Neural progenitor cell (in vitro differentiated cells): ENCODE measurements around the gene WDR37. TPM values are rescaled to one million over a fixed set of nuclear protein-coding genes. Genes with fewer than 3 reads are reported as not detected.
"Not testable (repeated sequence)": the region's sequence is repeated elsewhere in the genome, so short reads cannot be mapped to it uniquely, and the experiment has no call there.

Source experiments
- DNase-seq: peaks from one replicate; pipeline ENCODE4 v3.0.0-alpha.2; 2016; ENCODE audit warnings: low spot score
- H2AFZ ChIP-seq: fragments of 200-600 bp; sonication (generic); replicated peaks from 2 replicates; pipeline ENCODE4 v1.6.1; 2016; ENCODE audit warnings: antibody characterized with exemption
- H3F3A ChIP-seq: fragments of 200-600 bp; sonication (generic); 2 replicates; pipeline ENCODE4 v1.6.1; 2016; ENCODE audit warnings: antibody characterized with exemption, low read depth
- H3K27ac ChIP-seq: fragments of 200-600 bp; sonication (generic); 2 replicates; pipeline ENCODE4 v1.5.1; 2016; ENCODE audit warnings: mild to moderate bottlenecking
- H3K27me3 ChIP-seq: fragments of 200-600 bp; sonication (generic); 2 replicates; pipeline ENCODE4 v1.6.1; 2016; ENCODE audit warnings: mild to moderate bottlenecking, moderate library complexity
- H3K36me3 ChIP-seq: fragments of 200-600 bp; sonication (generic); 2 replicates; pipeline ENCODE4 v1.5.1; 2016
- H3K4me1 ChIP-seq: fragments of 200-600 bp; sonication (generic); 2 replicates; pipeline ENCODE4 v1.6.1; 2016; ENCODE audit warnings: mixed run types
- H3K4me2 ChIP-seq: fragments of 200-600 bp; sonication (generic); 2 replicates; pipeline ENCODE4 v1.6.1; 2016
- H3K4me3 ChIP-seq: fragments of 200-600 bp; sonication (generic); 2 replicates; pipeline ENCODE4 v1.5.1; 2016
- H3K79me2 ChIP-seq: fragments of 200-600 bp; sonication (generic); 2 replicates; pipeline ENCODE4 v1.6.1; 2016; ENCODE audit warnings: low read depth
- H3K9ac ChIP-seq: fragments of 200-600 bp; sonication (generic); 2 replicates; pipeline ENCODE4 v1.6.1; 2016
- H3K9me3 ChIP-seq: fragments of 200-600 bp; sonication (generic); 2 replicates; pipeline ENCODE4 v1.5.1; 2016; ENCODE audit warnings: low read depth
- H4K20me1 ChIP-seq: fragments of 200-600 bp; sonication (generic); 2 replicates; pipeline ENCODE4 v1.6.1; 2016; ENCODE audit warnings: low read depth
- H3K27ac Mint-ChIP-seq: 3 replicates; pipeline ENCODE4 v1.8.0; 2021; ENCODE audit warnings: mixed read lengths
- H3K27me3 Mint-ChIP-seq: 2 replicates; pipeline ENCODE4 v1.8.0; 2022; ENCODE audit warnings: low read depth, mild to moderate bottlenecking, inconsistent platforms, moderate library complexity, mixed read lengths; ENCODE audit not compliant: insufficient read depth
- H3K36me3 Mint-ChIP-seq: 3 replicates; pipeline ENCODE4 v1.8.0; 2021; ENCODE audit warnings: mixed read lengths
- H3K4me1 Mint-ChIP-seq: 3 replicates; pipeline ENCODE4 v1.8.0; 2021; ENCODE audit warnings: mixed read lengths
- H3K4me3 Mint-ChIP-seq: 3 replicates; pipeline ENCODE4 v1.8.0; 2021; ENCODE audit warnings: mild to moderate bottlenecking, moderate library complexity, mixed read lengths
- H3K9me3 Mint-ChIP-seq: 3 replicates; pipeline ENCODE4 v1.8.0; 2020; ENCODE audit warnings: mixed read lengths
- CTCF ChIP-seq: fragments of 200-600 bp; sonication (generic); IDR thresholded peaks from 2 replicates; pipeline ENCODE4 v1.5.1; 2017; ENCODE audit warnings: antibody characterized with exemption, mild to moderate bottlenecking
- EZH2 ChIP-seq: fragments of 200-600 bp; sonication (generic); IDR thresholded peaks from 2 replicates; pipeline ENCODE4 v1.6.1; 2017; ENCODE audit warnings: antibody characterized with exemption, mild to moderate bottlenecking, moderate library complexity
- EZH2phosphoT487 ChIP-seq: fragments of 200-600 bp; sonication (generic); IDR thresholded peaks from 2 replicates; pipeline ENCODE4 v1.6.1; 2017; ENCODE audit warnings: antibody characterized with exemption
- total RNA-seq: library from RNA; depleted of rRNA; stranded (reverse); fragments of >200 nt; gene quantifications from 2 replicates; pipeline ENCODE4 v1.2.3, GENCODE V29; 2015; ENCODE audit warnings: low replicate concordance

Gene WDR37
- total RNA-seq, 1 donor from 2014 or later, result 14.7 TPM

DNA sequence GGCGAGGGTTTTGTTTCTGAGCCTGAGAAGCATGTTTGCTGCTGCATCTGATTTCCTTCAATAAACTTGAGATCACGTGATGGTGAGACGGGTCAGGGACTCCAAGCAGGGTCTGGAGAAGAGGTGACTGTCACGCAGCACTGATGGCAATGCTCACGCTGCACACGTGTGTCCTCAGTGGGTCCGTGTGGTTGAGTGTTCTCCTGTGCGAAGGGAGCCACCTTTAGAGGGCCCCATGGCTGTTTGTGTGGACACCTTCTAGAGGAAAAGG is 100.4 kb downstream of the WDR37 start:
- Histone ChIP-seq H3K9ac (no peak overlapping the region), H3K4me1 (peaks cover 8% of the 10 kb centered on the region), H3K36me3 (no peaks in the 10 kb centered on the region), H3K9me3 (no peaks in the 10 kb centered on the region), H2AFZ (no peak overlapping the region), H4K20me1 (no peaks in the 10 kb centered on the region), H3F3A (no peaks in the 10 kb centered on the region), H3K79me2 (no peaks in the 10 kb centered on the region), H3K4me2 (no peak overlapping the region), H3K27ac (no peak overlapping the region), H3K27me3 (no peaks in the 10 kb centered on the region), H3K4me3 (no peak overlapping the region)
- Mint-ChIP-seq H3K9me3 (no peaks in the 10 kb centered on the region), H3K27me3 (peaks cover 6% of the 10 kb centered on the region), H3K27ac (peak overlapping the region; percentile 42), H3K4me1 (peaks cover 21% of the 10 kb centered on the region), H3K4me3 (no peak overlapping the region), H3K36me3 (no peaks in the 10 kb centered on the region)
- no peak for TF ChIP-seq CTCF
- TF ChIP-seq EZH2phosphoT487, result no peak
- TF ChIP-seq EZH2, result no peak
- no peak for DNase-seq

GRCh38 chr10:1156921-1157614 is 100.9 kb downstream of the WDR37 start:
- no peaks in the 10 kb centered on the region for H3K36me3 Mint-ChIP-seq
- Histone ChIP-seq H3K4me3 (no peak overlapping the region), H2AFZ (no peak overlapping the region), H3K4me1 (peaks cover 8% of the 10 kb centered on the region), H3K36me3 (no peaks in the 10 kb centered on the region), H3K27me3 (no peaks in the 10 kb centered on the region), H3K4me2 (no peak overlapping the region), H4K20me1 (no peaks in the 10 kb centered on the region), H3K79me2 (no peaks in the 10 kb centered on the region), H3K27ac (no peak overlapping the region), H3K9me3 (no peaks in the 10 kb centered on the region), H3K9ac (no peak overlapping the region), H3F3A (no peaks in the 10 kb centered on the region)
- peak overlapping the region; percentile 50 for H3K27ac Mint-ChIP-seq
- no peak for DNase-seq
- no peak for TF ChIP-seq EZH2
- peaks cover 26% of the 10 kb centered on the region for H3K4me1 Mint-ChIP-seq
- peak overlapping the region; percentile 10 for H3K4me3 Mint-ChIP-seq
- H3K27me3 Mint-ChIP-seq, result peaks cover 4% of the 10 kb centered on the region
- no peaks in the 10 kb centered on the region for H3K9me3 Mint-ChIP-seq

- H3K4me1 Mint-ChIP-seq, result peaks cover 26% of the 10 kb centered on the region
- no peak overlapping the region for H3K4me3 Mint-ChIP-seq
- Histone ChIP-seq H3K4me1 (peaks cover 8% of the 10 kb centered on the region), H2AFZ (no peak overlapping the region), H3K79me2 (no peaks in the 10 kb centered on the region), H3F3A (no peaks in the 10 kb centered on the region), H3K4me2 (no peak overlapping the region), H4K20me1 (no peaks in the 10 kb centered on the region), H3K4me3 (no peak overlapping the region), H3K27me3 (no peaks in the 10 kb centered on the region), H3K9me3 (no peaks in the 10 kb centered on the region), H3K36me3 (no peaks in the 10 kb centered on the region), H3K9ac (no peak overlapping the region), H3K27ac (no peak overlapping the region)
- peaks cover 4% of the 10 kb centered on the region for H3K27me3 Mint-ChIP-seq
- H3K27ac Mint-ChIP-seq, result peak overlapping the region; percentile 50
- DNase-seq, result no peak
- TF ChIP-seq CTCF (no peak), EZH2 (no peak), EZH2phosphoT487 (no peak)
- H3K36me3 Mint-ChIP-seq, result no peaks in the 10 kb centered on the region
- no peaks in the 10 kb centered on the region for H3K9me3 Mint-ChIP-seq
Measured at GRCh38 chr10:1157615-1157933, 101.4 kb downstream of the WDR37 start.

- Mint-ChIP-seq H3K27ac (no peak overlapping the region), H3K4me1 (peaks cover 26% of the 10 kb centered on the region), H3K9me3 (no peaks in the 10 kb centered on the region), H3K27me3 (peaks cover 4% of the 10 kb centered on the region), H3K4me3 (no peak overlapping the region), H3K36me3 (no peaks in the 10 kb centered on the region)
- no peaks in the 10 kb centered on the region for H3K79me2 ChIP-seq
- no peak overlapping the region for H3K4me2 ChIP-seq
- peaks cover 8% of the 10 kb centered on the region for H3K4me1 ChIP-seq
- H3K4me3 ChIP-seq, result no peak overlapping the region
- H2AFZ ChIP-seq, result no peak overlapping the region
- DNase-seq, result no peak
- H3K36me3 ChIP-seq, result no peaks in the 10 kb centered on the region
- no peaks in the 10 kb centered on the region for H3F3A ChIP-seq
- no peak overlapping the region for H3K27ac ChIP-seq
- H4K20me1 ChIP-seq, result no peaks in the 10 kb centered on the region
- TF ChIP-seq EZH2phosphoT487, result no peak
- TF ChIP-seq EZH2, result no peak
- TF ChIP-seq CTCF, result no peak
- H3K27me3 ChIP-seq, result no peaks in the 10 kb centered on the region
- H3K9ac ChIP-seq, result no peak overlapping the region
- H3K9me3 ChIP-seq, result no peaks in the 10 kb centered on the region
Measured at GRCh38 chr10:1158066-1158465, 101.9 kb downstream of the WDR37 start.

DNA sequence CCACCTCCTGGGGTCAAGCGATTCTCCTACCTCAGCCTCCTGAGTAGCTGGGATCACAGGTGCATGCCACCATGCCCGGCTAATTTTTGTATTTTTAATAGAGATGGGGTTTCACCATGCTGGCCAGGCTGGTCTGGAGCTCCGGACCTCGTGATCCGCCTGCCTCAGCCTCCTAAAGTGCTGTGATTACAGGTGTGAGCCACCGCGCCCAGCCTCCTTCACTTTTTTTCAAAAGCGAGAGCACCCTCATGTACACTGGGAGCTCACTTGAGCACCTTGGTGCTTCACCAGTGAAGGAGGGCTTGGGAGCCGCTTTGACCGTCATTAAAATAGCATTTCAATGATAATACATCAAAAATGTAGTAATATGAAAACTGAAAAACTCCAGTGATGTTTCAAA is 102.4 kb downstream of the WDR37 start:
- not testable (repeated sequence) for H2AFZ ChIP-seq, DNase-seq, H3K27ac Mint-ChIP-seq, H3K4me3 ChIP-seq, H3K9me3 ChIP-seq, H3K9ac ChIP-seq, H3K27ac ChIP-seq, H4K20me1 ChIP-seq, H3K27me3 ChIP-seq, H3K4me1 ChIP-seq, H3K79me2 ChIP-seq, H3K4me3 Mint-ChIP-seq, H3K4me2 ChIP-seq, H3K36me3 ChIP-seq, H3F3A ChIP-seq, H3K27me3 Mint-ChIP-seq, H3K9me3 Mint-ChIP-seq, H3K36me3 Mint-ChIP-seq
- H3K4me1 Mint-ChIP-seq, result peaks cover 27% of the 10 kb centered on the region
